Neuronal stem cell (in vitro differentiated cells): ENCODE measurements around the gene BMPR2.

ENCODE experiments used
- DNase-seq: peaks from one replicate; pipeline ENCODE4 v3.0.0-alpha.2; 2013; ENCODE audit warnings: low spot score
- H2AFZ ChIP-seq: one replicate; pipeline ENCODE4 v1.6.1; 2013; ENCODE audit warnings: mild to moderate bottlenecking, low read length, inconsistent platforms
- H2AK5ac ChIP-seq: 2 replicates; pipeline ENCODE4 v1.6.1; 2013; ENCODE audit warnings: low read depth, mild to moderate bottlenecking, inconsistent platforms, low read length, moderate library complexity, mixed read lengths
- H2BK120ac ChIP-seq: 2 replicates; pipeline ENCODE4 v1.6.1; 2013; ENCODE audit warnings: low read depth, mild to moderate bottlenecking, inconsistent platforms, low read length, moderate library complexity, mixed read lengths
- H2BK12ac ChIP-seq: one replicate; pipeline ENCODE4 v1.6.1; 2013; ENCODE audit warnings: low read length, inconsistent platforms
- H2BK15ac ChIP-seq: 2 replicates; pipeline ENCODE4 v1.6.1; 2013; ENCODE audit warnings: mild to moderate bottlenecking, low read length, inconsistent platforms, mixed read lengths
- H2BK5ac ChIP-seq: one replicate; pipeline ENCODE4 v1.6.1; 2013; ENCODE audit warnings: inconsistent platforms, mild to moderate bottlenecking, low read length, moderate library complexity
- H3K14ac ChIP-seq: one replicate; pipeline ENCODE4 v1.6.1; 2013; ENCODE audit warnings: low read length, inconsistent platforms
- H3K18ac ChIP-seq: 2 replicates; pipeline ENCODE4 v1.6.1; 2013; ENCODE audit warnings: low read length, inconsistent platforms
- H3K23ac ChIP-seq: 2 replicates; pipeline ENCODE4 v1.6.1; 2013; ENCODE audit warnings: low read depth, mild to moderate bottlenecking, mixed read lengths, low read length, inconsistent platforms; ENCODE audit not compliant: poor library complexity
- H3K27ac ChIP-seq: replicated peaks from 3 replicates; pipeline ENCODE4 v1.5.1; 2013; ENCODE audit warnings: low read length, inconsistent platforms
- H3K27me3 ChIP-seq, 3 experiments: 2 replicates each; pipeline ENCODE4 v1.6.1; 2013; ENCODE audit warnings: low read length in 3 of 3, mild to moderate bottlenecking in 2 of 3, inconsistent platforms in 1 of 3, low read depth in 1 of 3, mixed read lengths in 1 of 3, moderate library complexity in 1 of 3; ENCODE audit not compliant: control insufficient read depth in 3 of 3, insufficient read depth in 3 of 3
- H3K36me3 ChIP-seq, 2 donors: replicated peaks in 1 of 2; 2 replicates each; pipeline ENCODE4 v1.6.1; 2013; ENCODE audit warnings: low read length in 2 of 2; ENCODE audit not compliant: control insufficient read depth in 2 of 2, insufficient read depth in 2 of 2
- H3K4ac ChIP-seq: 2 replicates; pipeline ENCODE4 v1.6.1; 2013; ENCODE audit warnings: inconsistent platforms, mild to moderate bottlenecking, low read length, moderate library complexity
- H3K4me1 ChIP-seq, 2 donors: 1 replicate in 1 of 2; 2 replicates in 1 of 2; pipeline ENCODE4 v1.6.1; 2013; ENCODE audit warnings: low read length in 2 of 2, low read depth in 1 of 2; ENCODE audit not compliant: control insufficient read depth in 2 of 2, insufficient read depth in 1 of 2
- H3K4me2 ChIP-seq: one replicate; pipeline ENCODE4 v1.6.1; 2013; ENCODE audit warnings: mild to moderate bottlenecking, low read length, inconsistent platforms; ENCODE audit not compliant: insufficient read depth, poor library complexity, severe bottlenecking
- H3K4me3 ChIP-seq, 2 donors: 2 replicates each; pipeline ENCODE4 v1.5.1; 2013; ENCODE audit warnings: low read length in 2 of 2, mild to moderate bottlenecking in 2 of 2, inconsistent platforms in 1 of 2, moderate library complexity in 1 of 2
- H3K79me1 ChIP-seq: one replicate; pipeline ENCODE4 v1.6.1; 2013; ENCODE audit warnings: low read depth, mild to moderate bottlenecking, inconsistent platforms, low read length, moderate library complexity
- H3K9ac ChIP-seq: one replicate; pipeline ENCODE4 v1.6.1; 2013; ENCODE audit warnings: mild to moderate bottlenecking, low read depth, low read length, inconsistent platforms; ENCODE audit not compliant: poor library complexity
- H3K9me3 ChIP-seq, 2 donors: replicated peaks in 1 of 2; 2 replicates each; pipeline versions ENCODE3 to v1.6.1; 2013; ENCODE audit warnings: low read length in 2 of 2, mild to moderate bottlenecking in 2 of 2, inconsistent platforms in 1 of 2, low read depth in 1 of 2, mixed read lengths in 1 of 2, moderate library complexity in 1 of 2; ENCODE audit not compliant: control insufficient read depth in 2 of 2, insufficient read depth in 1 of 2
- H4K8ac ChIP-seq: one replicate; pipeline ENCODE4 v1.6.1; 2013; ENCODE audit warnings: low read depth, mild to moderate bottlenecking, inconsistent platforms, low read length, moderate library complexity
- H4K91ac ChIP-seq: one replicate; pipeline ENCODE4 v1.6.1; 2013; ENCODE audit warnings: low read length, low read depth, mild to moderate bottlenecking, inconsistent platforms; ENCODE audit not compliant: poor library complexity
- WGBS, 2 donors: extraction: QIAGEN DNeasy Blood & Tissue Kit; methylation state at CpG; one replicate each; pipeline ENCODE4 v1.1.7; 2013; ENCODE audit warnings: missing lambda C conversion rate in 2 of 2, mixed read lengths in 1 of 2; ENCODE audit not compliant: insufficient read length in 2 of 2, insufficient replicate concordance in 1 of 2; ENCODE audit errors: extremely low coverage in 2 of 2; 5-methylcytosine and 5-hydroxymethylcytosine counted together

Gene BMPR2

GRCh38 chr2:202376460-202377206 lies 506 bp downstream of the BMPR2 start:
- DNase-seq = no peak

GRCh38 chr2:202377207-202377761 lies 1.2 kb downstream of the BMPR2 start:
- Histone ChIP-seq H3K79me1 (no peaks in the 10 kb centered on the region), H3K4me1 (peaks cover 4 to 5% of the 10 kb centered on the region in 2 donors), H4K91ac (no peak overlapping the region), H3K36me3 (peaks cover 0 to 6% of the 10 kb centered on the region in 2 donors), H3K14ac (no peak overlapping the region), H2BK120ac (no peak overlapping the region), H2BK5ac (no peak overlapping the region), H3K23ac (peak overlapping the region; percentile 90), H3K9me3 (no peaks in the 10 kb centered on the region), H2AFZ (peak overlapping the region; percentile 25), H3K9ac (peak overlapping the region; percentile 96), H2BK15ac (no peak overlapping the region), H3K4me2 (peak overlapping the region; percentile 80), H3K27ac (no peak overlapping the region), H3K4ac (no peak overlapping the region), H2AK5ac (no peak overlapping the region), H3K27me3 (no peaks in the 10 kb centered on the region), H3K4me3 (peak overlapping the region; percentile 85 to 97), H2BK12ac (no peak overlapping the region), H3K18ac (peak overlapping the region; percentile 89), H4K8ac (no peak overlapping the region)
- DNase-seq = peak; percentile 32
- WGBS, 2 donors = no CpG with 5 or more reads among the region's 38 CpGs

More at GRCh38 chr2:202376460-202377206, 506 bp downstream of the BMPR2 start:
- Histone ChIP-seq H3K79me1 (no peaks in the 10 kb centered on the region), H3K14ac (no peak overlapping the region), H2BK12ac (no peak overlapping the region), H3K23ac (peak overlapping the region; percentile 85), H3K4me3 (peak overlapping the region; percentile 85 to 97), H3K4me2 (peak overlapping the region; percentile 80), H3K9ac (peak overlapping the region; percentile 91), H3K4me1 (peaks cover 4 to 5% of the 10 kb centered on the region in 2 donors), H3K9me3 (no peaks in the 10 kb centered on the region), H2AK5ac (no peak overlapping the region), H4K8ac (no peak overlapping the region), H3K27me3 (no peaks in the 10 kb centered on the region), H2BK15ac (peak overlapping the region; percentile 78), H4K91ac (no peak overlapping the region), H3K4ac (no peak overlapping the region), H3K36me3 (peaks cover 0 to 6% of the 10 kb centered on the region in 2 donors), H2BK5ac (peak overlapping the region; percentile 89), H3K18ac (peak overlapping the region; percentile 95), H2AFZ (peak overlapping the region; percentile 89), H3K27ac (peak overlapping the region; percentile 90), H2BK120ac (no peak overlapping the region)
- WGBS, 2 donors = no CpG with 5 or more reads among the region's 69 CpGs

GRCh38 chr2:202378001-202378400 lies 1.9 kb downstream of the BMPR2 start:
- no CpG with 5 or more reads among the region's 4 CpGs for WGBS, 2 donors
- Histone ChIP-seq H2BK120ac (no peak overlapping the region), H2AFZ (no peak overlapping the region)

GRCh38 chr2:202378662-202379358 lies 2.7 kb downstream of the BMPR2 start:
- Histone ChIP-seq H4K91ac (no peak overlapping the region), H3K4me2 (no peak overlapping the region), H3K36me3 (peaks cover 0 to 15% of the 10 kb centered on the region in 2 donors), H3K4me3 (peak overlapping the region in 1 of 2 donors; percentile 97), H3K9me3 (no peaks in the 10 kb centered on the region), H2AFZ (no peak overlapping the region), H3K9ac (no peak overlapping the region), H3K27ac (no peak overlapping the region), H2BK120ac (no peak overlapping the region), H3K18ac (no peak overlapping the region), H3K4me1 (peaks cover 4 to 5% of the 10 kb centered on the region in 2 donors), H4K8ac (no peak overlapping the region), H2BK12ac (no peak overlapping the region), H3K14ac (no peak overlapping the region), H3K4ac (no peak overlapping the region), H3K27me3 (no peaks in the 10 kb centered on the region), H2AK5ac (no peak overlapping the region), H2BK15ac (no peak overlapping the region), H3K23ac (no peak overlapping the region), H2BK5ac (no peak overlapping the region), H3K79me1 (no peaks in the 10 kb centered on the region)
- DNase-seq = no peak
- WGBS, 2 donors = no CpG with 5 or more reads among the region's 3 CpGs

More at GRCh38 chr2:202378001-202378400, 1.9 kb downstream of the BMPR2 start:
- H3K9me3 ChIP-seq = no peaks in the 10 kb centered on the region
- no peak overlapping the region for H2BK12ac ChIP-seq
- H3K4me1 ChIP-seq = peaks cover 4 to 5% of the 10 kb centered on the region in 2 donors
- DNase-seq = no peak
- H4K8ac ChIP-seq = no peak overlapping the region
- H3K4ac ChIP-seq = no peak overlapping the region
- no peak overlapping the region for H3K18ac ChIP-seq
- no peak overlapping the region for H3K23ac ChIP-seq
- H3K36me3 ChIP-seq = peaks cover 0 to 11% of the 10 kb centered on the region in 2 donors
- H3K14ac ChIP-seq = no peak overlapping the region
- no peak overlapping the region for H2BK5ac ChIP-seq
- H3K4me3 ChIP-seq = peak overlapping the region in 1 of 2 donors; percentile 97
- no peak overlapping the region for H2AK5ac ChIP-seq
- H2BK15ac ChIP-seq = no peak overlapping the region
- H3K79me1 ChIP-seq = no peaks in the 10 kb centered on the region
- no peak overlapping the region for H3K27ac ChIP-seq
- no peaks in the 10 kb centered on the region for H3K27me3 ChIP-seq
- H3K9ac ChIP-seq = no peak overlapping the region
- no peak overlapping the region for H4K91ac ChIP-seq
- H3K4me2 ChIP-seq = no peak overlapping the region
